NT2/D1 (cell line): ENCODE measurements around the gene AGAP1.

ENCODE experiments used
- YY1 ChIP-seq: IDR thresholded peaks from 2 replicates; pipeline ENCODE4 v1.6.1; 2011; ENCODE audit not compliant: insufficient read length, insufficient read depth
- ZNF274 ChIP-seq: IDR thresholded peaks from 2 replicates; pipeline ENCODE4 v1.6.1; 2011; ENCODE audit warnings: mild to moderate bottlenecking, low read depth, low read length

DNA sequence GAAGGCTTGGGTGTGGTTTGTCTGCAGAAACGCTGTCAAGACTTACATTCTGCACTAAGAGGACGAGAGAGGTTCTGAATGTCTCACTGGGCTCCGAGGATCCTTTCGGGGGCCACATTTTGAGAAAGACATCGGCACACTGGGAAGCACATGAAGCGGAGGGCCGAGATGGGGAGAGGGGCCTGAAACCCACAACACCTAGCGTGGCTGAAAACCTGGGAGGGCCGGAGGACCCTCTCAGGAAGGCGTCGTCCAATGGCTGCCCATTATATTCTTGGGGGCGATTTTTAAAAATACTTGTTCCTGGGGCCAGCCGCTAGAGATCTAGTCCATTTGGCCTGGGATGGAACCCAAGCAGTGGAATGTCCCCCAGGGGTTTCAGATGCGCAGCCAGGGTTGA is 444.8 kb downstream of the AGAP1 start:
- TF ChIP-seq YY1 = no peak
- no peak for TF ChIP-seq ZNF274
